Kidney (tissue), 14 donors: Measurements from ENCODE around the gene DNAH11. TPM values are rescaled to one million over a fixed set of nuclear protein-coding genes. Genes with fewer than 3 reads are reported as not detected.

Experiments used
- DNase-seq, 5 donors: peaks; one replicate each; pipeline ENCODE4 v3.0.0-alpha.2; 2013 to 2020
- FAIRE-seq: peaks from 2 replicates; lab custom pipeline; 2012; peaks lifted over from hg19 to GRCh38; lab: Jason Lieb, UNC
- H3K27ac ChIP-seq, 2 donors: one replicate each; pipeline ENCODE4 v1.7.0; 2013; ENCODE audit warnings: low read depth in 2 of 2, low read length in 2 of 2, inconsistent platforms in 1 of 2
- H3K27me3 ChIP-seq: one replicate; pipeline ENCODE4 v1.7.1; 2013; ENCODE audit warnings: low read length, inconsistent platforms; ENCODE audit not compliant: control insufficient read depth, insufficient read depth
- H3K36me3 ChIP-seq, 3 donors: one replicate each; pipeline versions ENCODE4 v1.7.0 to v1.7.1; 2013; ENCODE audit warnings: low read length in 3 of 3, control low read depth in 1 of 3, inconsistent platforms in 1 of 3; ENCODE audit not compliant: insufficient read depth in 3 of 3, control insufficient read depth in 2 of 3
- H3K4me1 ChIP-seq, 3 donors: one replicate each; pipeline versions ENCODE4 v1.7.0 to v1.7.1; 2013; ENCODE audit warnings: low read length in 3 of 3, inconsistent platforms in 1 of 3, low read depth in 1 of 3; ENCODE audit not compliant: control insufficient read depth in 2 of 3, insufficient read depth in 2 of 3
- H3K4me3 ChIP-seq, 3 donors: one replicate each; pipeline versions ENCODE4 v1.7.0 to v1.8.1; 2013; ENCODE audit warnings: low read length in 3 of 3, control low read depth in 1 of 3, inconsistent platforms in 1 of 3
- H3K9ac ChIP-seq, 3 donors: one replicate each; pipeline versions ENCODE4 v1.7.0 to v1.7.1; 2013; ENCODE audit warnings: low read length in 3 of 3, control low read depth in 1 of 3, inconsistent platforms in 1 of 3
- H3K9me3 ChIP-seq, 3 donors: one replicate each; pipeline versions ENCODE4 v1.7.0 to v1.7.1; 2013; ENCODE audit warnings: low read length in 3 of 3, control low read depth in 1 of 3, inconsistent platforms in 1 of 3; ENCODE audit not compliant: control insufficient read depth in 2 of 3, insufficient read depth in 1 of 3
- intact Hi-C: fragments of 100-400 bp; cut with DNase I; formaldehyde crosslinking; loops from one replicate; pipeline ENCODE4 v1.11.1; 2022
- polyA plus RNA-seq: library from polyadenylated mRNA; stranded (reverse); fragments of 350-450 nt; fragmentation: Illumina TruSeq; extraction: RNeasy Lipid Tissue Mini Kit (QIAGEN cat#74804); gene quantifications from one replicate; pipeline ENCODE4 v1.2.3, GENCODE V29; 2014; ENCODE audit warnings: low read depth, low replicate concordance; ENCODE audit not compliant: insufficient read depth
- total RNA-seq: library from RNA; stranded (reverse); fragmentation: NEBNext Ultra II Directional; extraction: Animal tissue kit (Norgen Biotek cat#: 25700); gene quantifications from one replicate; pipeline ENCODE4 v1.2.1, GENCODE V29; 2021
- TF ChIP-seq, protein P1 (sequence below): IDR thresholded peaks from 3 replicates; pipeline ENCODE4 v1.5.1; 2012; ENCODE audit warnings: mild to moderate bottlenecking, moderate library complexity, borderline replicate concordance; ENCODE audit not compliant: insufficient read depth; ENCODE audit errors: extremely low read depth
- donor health status: control.
- donor health status: control.
- donor health status: control.
- donor health status: control.
- donor health status: control.
- donor health status: DM: yes; HTN: yes; CAD: no.
- donor health status: Normal renal cell carcinoma (clear cell type).

Gene DNAH11
- total and polyA plus RNA-seq, 2 donors from 2014 or later = 0.58 to 2.3 TPM

DNA sequence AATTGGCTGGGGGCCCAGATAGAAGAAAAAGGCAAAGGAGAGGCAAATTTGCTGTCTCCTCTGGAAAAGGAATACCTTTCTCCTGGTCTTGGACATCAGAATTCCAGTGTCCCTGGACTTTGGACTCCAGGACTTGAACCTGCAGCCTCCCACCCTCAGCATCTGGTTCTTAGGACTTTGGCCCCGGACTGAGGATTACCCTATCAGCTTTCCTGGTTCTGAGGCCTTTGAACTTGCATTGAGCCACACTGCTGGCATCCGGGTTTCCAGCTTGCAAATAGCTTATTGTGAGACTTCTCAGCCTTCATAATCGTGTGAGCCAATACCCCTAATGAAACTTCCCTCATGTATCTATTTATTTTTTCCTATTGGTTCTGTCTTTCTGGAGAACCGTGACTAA lies 68.3 kb downstream of the DNAH11 start:
- FAIRE-seq (no peak), DNase-seq (no peak)
- no peaks in the 10 kb centered on the region for H3K9me3 ChIP-seq
- H3K27ac ChIP-seq = no peak overlapping the region
- intact Hi-C loops = no loop called here
- H3K27me3 ChIP-seq = no peaks in the 10 kb centered on the region
- no peaks in the 10 kb centered on the region for H3K4me1 ChIP-seq
- no peaks in the 10 kb centered on the region for H3K36me3 ChIP-seq
- TF ChIP-seq, protein P1, sequence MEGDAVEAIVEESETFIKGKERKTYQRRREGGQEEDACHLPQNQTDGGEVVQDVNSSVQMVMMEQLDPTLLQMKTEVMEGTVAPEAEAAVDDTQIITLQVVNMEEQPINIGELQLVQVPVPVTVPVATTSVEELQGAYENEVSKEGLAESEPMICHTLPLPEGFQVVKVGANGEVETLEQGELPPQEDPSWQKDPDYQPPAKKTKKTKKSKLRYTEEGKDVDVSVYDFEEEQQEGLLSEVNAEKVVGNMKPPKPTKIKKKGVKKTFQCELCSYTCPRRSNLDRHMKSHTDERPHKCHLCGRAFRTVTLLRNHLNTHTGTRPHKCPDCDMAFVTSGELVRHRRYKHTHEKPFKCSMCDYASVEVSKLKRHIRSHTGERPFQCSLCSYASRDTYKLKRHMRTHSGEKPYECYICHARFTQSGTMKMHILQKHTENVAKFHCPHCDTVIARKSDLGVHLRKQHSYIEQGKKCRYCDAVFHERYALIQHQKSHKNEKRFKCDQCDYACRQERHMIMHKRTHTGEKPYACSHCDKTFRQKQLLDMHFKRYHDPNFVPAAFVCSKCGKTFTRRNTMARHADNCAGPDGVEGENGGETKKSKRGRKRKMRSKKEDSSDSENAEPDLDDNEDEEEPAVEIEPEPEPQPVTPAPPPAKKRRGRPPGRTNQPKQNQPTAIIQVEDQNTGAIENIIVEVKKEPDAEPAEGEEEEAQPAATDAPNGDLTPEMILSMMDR = no peak
- H3K9ac ChIP-seq = no peak overlapping the region
- no peak overlapping the region for H3K4me3 ChIP-seq

DNA sequence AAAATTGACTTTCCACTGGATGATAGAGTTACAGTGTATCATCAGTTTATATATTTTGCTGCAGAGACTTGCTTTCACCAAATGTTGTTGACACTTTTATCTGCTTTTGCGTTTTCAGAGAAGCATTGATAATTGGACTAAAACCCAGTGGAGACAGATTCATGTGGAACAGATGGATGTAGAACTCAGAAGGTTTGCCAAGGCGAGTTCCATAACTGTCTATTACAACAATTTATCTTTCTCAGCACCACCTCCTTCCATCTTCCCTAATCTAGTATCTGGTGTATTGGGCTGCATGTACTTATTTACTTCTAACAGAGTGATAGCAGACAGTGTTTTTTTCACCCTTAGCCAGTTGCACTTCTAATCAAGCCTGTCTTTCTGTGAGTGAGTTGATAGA lies 73.3 kb downstream of the DNAH11 start:
- FAIRE-seq (no peak), DNase-seq (no peak)
- no peaks in the 10 kb centered on the region for H3K27me3 ChIP-seq
- no peaks in the 10 kb centered on the region for H3K36me3 ChIP-seq
- TF ChIP-seq, protein P1 = no peak
- H3K27ac ChIP-seq = no peak overlapping the region
- no peaks in the 10 kb centered on the region for H3K9me3 ChIP-seq
- H3K4me1 ChIP-seq = no peaks in the 10 kb centered on the region
- intact Hi-C loops = no loop called here
- H3K9ac ChIP-seq = no peak overlapping the region
- H3K4me3 ChIP-seq = no peak overlapping the region

DNA sequence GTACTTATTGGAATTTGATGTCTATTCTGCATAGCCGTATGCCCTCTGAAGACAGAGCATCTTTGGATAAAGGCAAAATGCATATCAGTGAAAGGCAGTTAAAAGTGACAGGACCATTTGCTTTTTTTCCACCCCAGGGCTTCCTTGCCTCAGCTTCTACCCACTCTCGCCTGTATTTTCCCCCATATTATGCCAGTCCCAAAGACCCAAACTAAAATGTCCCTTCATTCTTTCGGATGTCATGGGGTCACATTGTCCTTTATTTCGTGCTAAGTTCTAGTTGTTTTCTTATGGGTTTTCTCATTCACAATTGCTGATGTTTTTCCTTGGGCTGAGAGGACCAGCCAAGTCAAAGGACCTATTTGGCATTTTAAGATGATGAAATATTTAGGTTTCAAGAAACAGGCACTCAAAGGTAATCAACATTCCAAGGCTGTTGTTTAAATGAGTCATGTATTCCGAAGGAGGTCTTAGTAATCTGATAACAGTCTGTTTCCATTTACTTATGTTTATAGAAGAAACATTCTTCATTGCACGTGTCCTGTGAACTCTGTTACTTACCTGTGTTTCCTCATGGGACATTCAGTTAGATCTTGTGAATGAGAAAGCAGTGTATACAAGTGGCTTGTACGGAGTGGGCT lies 74.1 kb downstream of the DNAH11 start:
- no peak overlapping the region for H3K9ac ChIP-seq
- intact Hi-C loops = no loop called here
- H3K4me1 ChIP-seq = no peaks in the 10 kb centered on the region
- TF ChIP-seq, protein P1 = no peak
- no peak overlapping the region for H3K27ac ChIP-seq
- FAIRE-seq = no peak
- peak in 1 of 5 donors; percentile 1 for DNase-seq
- no peaks in the 10 kb centered on the region for H3K9me3 ChIP-seq
- H3K4me3 ChIP-seq = no peak overlapping the region
- no peaks in the 10 kb centered on the region for H3K36me3 ChIP-seq
- H3K27me3 ChIP-seq = no peaks in the 10 kb centered on the region

DNA sequence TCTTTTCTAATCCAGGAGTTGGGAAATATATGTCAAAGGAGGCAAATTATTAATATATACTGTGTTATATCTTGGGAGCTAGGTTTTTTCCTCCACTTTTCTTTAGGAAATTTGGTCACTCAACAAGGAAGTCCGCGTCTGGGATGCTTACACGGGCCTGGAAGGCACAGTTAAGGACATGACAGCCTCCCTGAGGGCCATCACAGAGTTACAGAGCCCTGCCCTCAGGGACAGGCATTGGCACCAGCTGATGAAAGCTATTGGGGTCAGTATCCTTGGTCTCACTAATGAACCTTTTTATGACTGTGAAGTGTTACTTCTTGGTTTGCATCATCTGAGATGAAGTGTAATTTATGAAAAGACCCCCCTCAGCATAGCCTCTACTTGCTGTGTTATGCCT lies 74.7 kb downstream of the DNAH11 start:
- Histone ChIP-seq H3K27me3 (no peaks in the 10 kb centered on the region), H3K36me3 (no peaks in the 10 kb centered on the region), H3K4me3 (no peak overlapping the region), H3K9ac (no peak overlapping the region), H3K9me3 (no peaks in the 10 kb centered on the region), H3K4me1 (no peaks in the 10 kb centered on the region), H3K27ac (no peak overlapping the region)
- FAIRE-seq (no peak), DNase-seq (no peak)
- TF ChIP-seq, protein P1 = no peak
- intact Hi-C loops = no loop called here
